HepG2 (cell line): ENCODE data around the gene ATP2C2. TPM values are rescaled to one million over a fixed set of nuclear protein-coding genes. Genes with fewer than 3 reads are reported as not detected.

ENCODE experiments used
- CHCHD3 ChIP-seq: sonication (generic); formaldehyde crosslinking; IDR thresholded peaks from 2 replicates; pipeline ENCODE4 v1.8.0; 2022; ENCODE audit warnings: mild to moderate bottlenecking, missing genetic modification reagents, moderate library complexity
- EP300 ChIP-seq, 3 experiments: sonication (generic) in 1 of 3; formaldehyde crosslinking in 1 of 3; IDR thresholded peaks; 2 replicates each; pipeline versions ENCODE4 v1.5.1 to v1.6.1; 2011 to 2020; ENCODE audit warnings: low read depth in 2 of 3, low read length in 2 of 3, borderline replicate concordance in 1 of 3, improper control_type of control experiment in 1 of 3, mild to moderate bottlenecking in 1 of 3, missing genetic modification reagents in 1 of 3, moderate library complexity in 1 of 3
- EZH2 ChIP-seq: conservative IDR thresholded peaks from 2 replicates; pipeline ENCODE4 v1.6.1; 2012; ENCODE audit warnings: mild to moderate bottlenecking, low read depth, low read length, moderate library complexity
- FOXK2 ChIP-seq: fragments of 450-650 bp; IDR thresholded peaks from 2 replicates; pipeline ENCODE4 v1.6.1; 2016
- FOXP1 ChIP-seq, 2 experiments: fragments of 450-650 bp in 1 of 2; IDR thresholded peaks; 2 replicates each; pipeline ENCODE4 v1.6.1; 2017 to 2018; ENCODE audit warnings: antibody characterized with exemption in 1 of 2
- GTF3A ChIP-seq: sonication (generic); formaldehyde crosslinking; conservative IDR thresholded peaks from 2 replicates; pipeline ENCODE4 v1.4.0; 2020; ENCODE audit warnings: mild to moderate bottlenecking, missing genetic modification reagents
- HDAC6 ChIP-seq: fragments of 200-600 bp; sonication (generic); IDR thresholded peaks from 2 replicates; pipeline ENCODE4 v1.7.0; 2017; ENCODE audit warnings: mild to moderate bottlenecking, antibody characterized with exemption, low read length, low read depth
- JDP2 ChIP-seq: sonication (generic); formaldehyde crosslinking; IDR thresholded peaks from 2 replicates; pipeline ENCODE4 v1.8.1; 2022; ENCODE audit warnings: missing genetic modification reagents, borderline replicate concordance
- JUNB ChIP-seq: sonication (generic); formaldehyde crosslinking; IDR thresholded peaks from 2 replicates; pipeline ENCODE4 v1.8.0; 2022; ENCODE audit warnings: missing genetic modification reagents, mild to moderate bottlenecking, borderline replicate concordance
- MIER3 ChIP-seq: IDR thresholded peaks from 2 replicates; pipeline ENCODE4 v1.6.1; 2016; ENCODE audit warnings: missing compliant biosample characterization, borderline replicate concordance
- NR3C1 ChIP-seq: sonication (generic); formaldehyde crosslinking; IDR thresholded peaks from 2 replicates; pipeline ENCODE4 v1.4.0; 2020; ENCODE audit warnings: missing genetic modification reagents
- PHB2 ChIP-seq: fragments of 450-650 bp; IDR thresholded peaks from 2 replicates; pipeline ENCODE4 v1.6.1; 2018; ENCODE audit not compliant: partially characterized antibody
- ZBTB1 ChIP-seq: sonication (generic); formaldehyde crosslinking; IDR thresholded peaks from 2 replicates; pipeline ENCODE4 v1.4.0; 2020; ENCODE audit warnings: missing genetic modification reagents, borderline replicate concordance
- ZFP90 ChIP-seq: sonication (generic); formaldehyde crosslinking; IDR thresholded peaks from 2 replicates; pipeline ENCODE4 v1.8.0; 2022; ENCODE audit warnings: missing genetic modification reagents, mild to moderate bottlenecking, inconsistent platforms, borderline replicate concordance
- ZNF543 ChIP-seq: sonication (generic); formaldehyde crosslinking; IDR thresholded peaks from 2 replicates; pipeline ENCODE4 v1.4.0; 2020; ENCODE audit warnings: mild to moderate bottlenecking, missing genetic modification reagents
- ZNF577 ChIP-seq: sonication (generic); formaldehyde crosslinking; IDR thresholded peaks from 2 replicates; pipeline ENCODE4 v1.4.0; 2020; ENCODE audit warnings: mild to moderate bottlenecking, low read depth, missing genetic modification reagents, borderline replicate concordance
- ZNF83 ChIP-seq: sonication (generic); formaldehyde crosslinking; IDR thresholded peaks from 2 replicates; pipeline ENCODE4 v1.4.0; 2020; ENCODE audit warnings: missing genetic modification reagents, mild to moderate bottlenecking, borderline replicate concordance
- polyA plus RNA-seq, 8 experiments: library from polyadenylated mRNA; depleted of rRNA in 3 of 8; stranded (reverse) in 7 of 8; unstranded in 1 of 8; fragments of >200 nt; fragmentation: Illumina TruSeq in 4 of 8; extraction: Trizol in 4 of 8; gene quantifications; 2 replicates each; pipeline versions ENCODE4 v1.2.1 to v1.2.3, GENCODE V29; 2011 to 2016; ENCODE audit warnings: low read depth in 4 of 8, missing spikeins in 1 of 8, mixed read lengths in 1 of 8; ENCODE audit not compliant: insufficient read depth in 1 of 8
- total RNA-seq, 5 experiments: library from RNA; depleted of rRNA; stranded (reverse); fragments of >200 nt; fragmentation: Illumina TruSeq; extraction: Trizol; gene quantifications; 2 replicates each; pipeline ENCODE4 v1.2.3, GENCODE V29; 2016; ENCODE audit warnings: low read depth in 1 of 5
- TF ChIP-seq, protein P1 (sequence below): sonication (generic); formaldehyde crosslinking; conservative IDR thresholded peaks from 2 replicates; pipeline ENCODE4 v1.8.1; 2023; ENCODE audit warnings: missing genetic modification reagents
- TF ChIP-seq, protein P2 (sequence below): sonication (generic); formaldehyde crosslinking; IDR thresholded peaks from 2 replicates; pipeline ENCODE4 v1.5.0; 2020; ENCODE audit warnings: missing genetic modification reagents
- TF ChIP-seq, protein P3 (sequence below): sonication (generic); formaldehyde crosslinking; IDR thresholded peaks from 2 replicates; pipeline ENCODE4 v1.4.0; 2020; ENCODE audit warnings: mild to moderate bottlenecking, missing genetic modification reagents
- TF ChIP-seq, protein P4 (sequence below): sonication (generic); formaldehyde crosslinking; IDR thresholded peaks from 2 replicates; pipeline ENCODE4 v1.8.0; 2022; ENCODE audit warnings: low read depth, missing genetic modification reagents
- TF ChIP-seq, protein P5 (sequence below): sonication (generic); formaldehyde crosslinking; IDR thresholded peaks from 2 replicates; pipeline ENCODE4 v1.4.0; 2020; ENCODE audit warnings: missing genetic modification reagents

Gene ATP2C2
- total and polyA plus RNA-seq, 2 of the 13 experiments (the other 11 are each of a cell fraction or from before 2014, with no cell fraction given), result 0.07 TPM; not detected in 1

DNA sequence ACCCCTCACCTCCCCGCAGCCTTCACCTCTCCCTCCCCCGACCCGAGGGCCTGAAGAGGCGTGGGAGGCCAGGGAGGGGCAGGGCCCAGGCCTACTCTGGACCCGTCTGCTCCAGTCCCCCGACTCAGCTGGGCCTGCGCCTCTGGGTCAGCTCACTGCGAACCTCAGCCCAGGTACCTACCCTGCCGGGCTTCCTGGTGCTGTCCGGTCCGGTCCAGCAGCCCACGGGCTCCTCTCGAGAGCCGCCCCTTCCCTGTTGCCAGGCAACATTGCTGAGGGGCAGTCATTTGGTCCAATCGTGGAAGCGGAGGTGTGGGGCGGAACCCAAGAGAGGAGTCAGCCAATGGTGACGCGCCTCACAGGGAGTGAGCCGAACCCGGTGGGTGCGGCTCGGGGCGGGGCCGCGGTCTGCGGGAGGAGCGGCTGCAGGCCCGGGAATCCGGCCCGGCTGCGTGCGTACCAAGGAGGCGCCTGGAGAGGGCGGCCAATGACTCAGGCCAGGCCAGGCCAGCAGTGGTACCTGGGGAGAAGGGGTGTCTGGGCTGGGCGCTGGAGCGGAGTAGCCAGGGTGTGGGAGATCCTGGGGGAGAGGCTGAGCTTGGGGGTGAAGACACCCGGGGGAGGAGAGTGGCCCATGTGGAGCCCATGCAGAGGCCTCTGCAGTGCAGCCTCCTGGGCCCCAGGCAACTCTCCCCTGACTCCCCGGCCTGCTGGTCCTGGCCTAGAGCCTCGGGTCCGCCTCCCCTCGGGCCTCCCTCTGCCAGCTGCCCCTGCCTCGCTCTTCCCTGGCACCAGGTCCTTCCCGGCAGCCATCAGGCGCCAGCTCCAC is 136.3 kb downstream of the ATP2C2 start, which contains the start of gene MEAK7 (continued):
- TF ChIP-seq JUNB, result no peak
- TF ChIP-seq, protein P1, sequence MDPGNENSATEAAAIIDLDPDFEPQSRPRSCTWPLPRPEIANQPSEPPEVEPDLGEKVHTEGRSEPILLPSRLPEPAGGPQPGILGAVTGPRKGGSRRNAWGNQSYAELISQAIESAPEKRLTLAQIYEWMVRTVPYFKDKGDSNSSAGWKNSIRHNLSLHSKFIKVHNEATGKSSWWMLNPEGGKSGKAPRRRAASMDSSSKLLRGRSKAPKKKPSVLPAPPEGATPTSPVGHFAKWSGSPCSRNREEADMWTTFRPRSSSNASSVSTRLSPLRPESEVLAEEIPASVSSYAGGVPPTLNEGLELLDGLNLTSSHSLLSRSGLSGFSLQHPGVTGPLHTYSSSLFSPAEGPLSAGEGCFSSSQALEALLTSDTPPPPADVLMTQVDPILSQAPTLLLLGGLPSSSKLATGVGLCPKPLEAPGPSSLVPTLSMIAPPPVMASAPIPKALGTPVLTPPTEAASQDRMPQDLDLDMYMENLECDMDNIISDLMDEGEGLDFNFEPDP (CRISPR knock-in tag), result no peak
- peak; percentile 44; the same call in 1 of the 2 replicates for TF ChIP-seq MIER3
- TF ChIP-seq, protein P2, sequence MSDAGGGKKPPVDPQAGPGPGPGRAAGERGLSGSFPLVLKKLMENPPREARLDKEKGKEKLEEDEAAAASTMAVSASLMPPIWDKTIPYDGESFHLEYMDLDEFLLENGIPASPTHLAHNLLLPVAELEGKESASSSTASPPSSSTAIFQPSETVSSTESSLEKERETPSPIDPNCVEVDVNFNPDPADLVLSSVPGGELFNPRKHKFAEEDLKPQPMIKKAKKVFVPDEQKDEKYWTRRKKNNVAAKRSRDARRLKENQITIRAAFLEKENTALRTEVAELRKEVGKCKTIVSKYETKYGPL (CRISPR knock-in tag), result 0 out of 2 replicates have a peak, but pooled peaks have one; percentile 11
- TF ChIP-seq, protein P3, sequence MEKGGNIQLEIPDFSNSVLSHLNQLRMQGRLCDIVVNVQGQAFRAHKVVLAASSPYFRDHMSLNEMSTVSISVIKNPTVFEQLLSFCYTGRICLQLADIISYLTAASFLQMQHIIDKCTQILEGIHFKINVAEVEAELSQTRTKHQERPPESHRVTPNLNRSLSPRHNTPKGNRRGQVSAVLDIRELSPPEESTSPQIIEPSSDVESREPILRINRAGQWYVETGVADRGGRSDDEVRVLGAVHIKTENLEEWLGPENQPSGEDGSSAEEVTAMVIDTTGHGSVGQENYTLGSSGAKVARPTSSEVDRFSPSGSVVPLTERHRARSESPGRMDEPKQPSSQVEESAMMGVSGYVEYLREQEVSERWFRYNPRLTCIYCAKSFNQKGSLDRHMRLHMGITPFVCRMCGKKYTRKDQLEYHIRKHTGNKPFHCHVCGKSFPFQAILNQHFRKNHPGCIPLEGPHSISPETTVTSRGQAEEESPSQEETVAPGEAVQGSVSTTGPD (CRISPR knock-in tag), result no peak
- TF ChIP-seq ZNF577, result no peak
- TF ChIP-seq HDAC6, result no peak
- no peak for TF ChIP-seq PHB2
- peak; percentile 96; the same call in 1 of the 2 replicates for TF ChIP-seq ZNF543 (CRISPR knock-in tag)
- TF ChIP-seq NR3C1 (CRISPR knock-in tag), result no peak
- no peak for TF ChIP-seq GTF3A (CRISPR knock-in tag)
- TF ChIP-seq ZBTB1 (CRISPR knock-in tag), result no peak
- no peak; the same call in 1 of the 2 replicates for TF ChIP-seq ZNF83 (CRISPR knock-in tag)
- no peak for TF ChIP-seq FOXK2
- TF ChIP-seq, protein P4, sequence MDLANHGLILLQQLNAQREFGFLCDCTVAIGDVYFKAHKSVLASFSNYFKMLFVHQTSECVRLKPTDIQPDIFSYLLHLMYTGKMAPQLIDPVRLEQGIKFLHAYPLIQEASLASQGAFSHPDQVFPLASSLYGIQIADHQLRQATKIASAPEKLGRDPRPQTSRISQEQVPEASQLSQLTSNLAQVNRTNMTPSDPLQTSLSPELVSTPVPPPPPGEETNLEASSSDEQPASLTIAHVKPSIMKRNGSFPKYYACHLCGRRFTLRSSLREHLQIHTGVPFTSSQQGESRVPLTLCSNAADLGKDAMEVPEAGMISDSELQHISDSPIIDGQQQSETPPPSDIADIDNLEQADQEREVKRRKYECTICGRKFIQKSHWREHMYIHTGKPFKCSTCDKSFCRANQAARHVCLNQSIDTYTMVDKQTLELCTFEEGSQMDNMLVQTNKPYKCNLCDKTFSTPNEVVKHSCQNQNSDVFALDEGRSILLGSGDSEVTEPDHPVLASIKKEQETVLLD (CRISPR knock-in tag), result no peak
- no peak for TF ChIP-seq EZH2
- TF ChIP-seq, protein P5, sequence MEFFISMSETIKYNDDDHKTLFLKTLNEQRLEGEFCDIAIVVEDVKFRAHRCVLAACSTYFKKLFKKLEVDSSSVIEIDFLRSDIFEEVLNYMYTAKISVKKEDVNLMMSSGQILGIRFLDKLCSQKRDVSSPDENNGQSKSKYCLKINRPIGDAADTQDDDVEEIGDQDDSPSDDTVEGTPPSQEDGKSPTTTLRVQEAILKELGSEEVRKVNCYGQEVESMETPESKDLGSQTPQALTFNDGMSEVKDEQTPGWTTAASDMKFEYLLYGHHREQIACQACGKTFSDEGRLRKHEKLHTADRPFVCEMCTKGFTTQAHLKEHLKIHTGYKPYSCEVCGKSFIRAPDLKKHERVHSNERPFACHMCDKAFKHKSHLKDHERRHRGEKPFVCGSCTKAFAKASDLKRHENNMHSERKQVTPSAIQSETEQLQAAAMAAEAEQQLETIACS (CRISPR knock-in tag), result peak; percentile 20; the same call in 1 of the 2 replicates
- no peak for TF ChIP-seq JDP2 (CRISPR knock-in tag)
- peak; percentile 93 for TF ChIP-seq ZFP90
- TF ChIP-seq FOXP1 (IDR thresholded peaks at IDR 0.05), result no peak
- no peak for TF ChIP-seq FOXP1 (CRISPR knock-in tag; IDR thresholded peaks at IDR 0.05)
- no peak for TF ChIP-seq EP300 (IDR thresholded peaks at IDR 0.05; ENCODE audit: low read depth in 2 of 2, low read length in 2 of 2)
- TF ChIP-seq EP300 (CRISPR knock-in tag; IDR thresholded peaks at IDR 0.05; ENCODE audit: borderline replicate concordance), result no peak
- 0 out of 2 replicates have a peak, but pooled peaks have one; percentile 66 for TF ChIP-seq CHCHD3 (CRISPR knock-in tag)
